SK-N-SH treated with all-trans-retinoic acid at 6 μM for 48 hours (cell line): Measurements from ENCODE around the gene FGF2.
"Not testable (repeated sequence)": the region's sequence is repeated elsewhere in the genome, so short reads cannot be mapped to it uniquely, and the experiment has no call there.

ENCODE experiments used
- ARNTL ChIP-seq: fragments of 450-650 bp; formaldehyde crosslinking; IDR thresholded peaks from 2 replicates; pipeline ENCODE4 v1.5.0; 2020; ENCODE audit warnings: low read depth, mild to moderate bottlenecking, moderate library complexity, borderline replicate concordance
- GLIS3 ChIP-seq: fragments of 250-450 bp; sonication (Bioruptor Pico); IDR thresholded peaks from 2 replicates; pipeline ENCODE4 v1.5.0; 2020; ENCODE audit warnings: mild to moderate bottlenecking, moderate library complexity
- ISL1 ChIP-seq: fragments of 250-450 bp; sonication (Bioruptor Pico); IDR thresholded peaks from 2 replicates; pipeline ENCODE4 v2.1.2; 2022; ENCODE audit warnings: mild to moderate bottlenecking, moderate library complexity
- TCF4 ChIP-seq: fragments of 250-450 bp; sonication (Bioruptor Pico); IDR thresholded peaks from 2 replicates; pipeline ENCODE4 v1.8.0; 2021; ENCODE audit warnings: mild to moderate bottlenecking, moderate library complexity, borderline replicate concordance
- ZFP3 ChIP-seq: fragments of 250-450 bp; sonication (Bioruptor Pico); IDR thresholded peaks from 2 replicates; pipeline ENCODE4 v1.5.0; 2020; ENCODE audit warnings: mild to moderate bottlenecking, moderate library complexity
- ZNF70 ChIP-seq: fragments of 450-650 bp; formaldehyde crosslinking; IDR thresholded peaks from 2 replicates; pipeline ENCODE4 v1.5.0; 2020; ENCODE audit warnings: mild to moderate bottlenecking, moderate library complexity
- TF ChIP-seq, protein P1 (sequence below): fragments of 250-450 bp; sonication (Bioruptor Pico); IDR thresholded peaks from 2 replicates; pipeline ENCODE4 v1.5.1; 2020; ENCODE audit warnings: low read depth, mild to moderate bottlenecking, moderate library complexity
- TF ChIP-seq, protein P2 (sequence below): fragments of 250-450 bp; sonication (Bioruptor Pico); IDR thresholded peaks from 2 replicates; pipeline ENCODE4 v1.5.0; 2020; ENCODE audit warnings: mild to moderate bottlenecking, moderate library complexity

DNA sequence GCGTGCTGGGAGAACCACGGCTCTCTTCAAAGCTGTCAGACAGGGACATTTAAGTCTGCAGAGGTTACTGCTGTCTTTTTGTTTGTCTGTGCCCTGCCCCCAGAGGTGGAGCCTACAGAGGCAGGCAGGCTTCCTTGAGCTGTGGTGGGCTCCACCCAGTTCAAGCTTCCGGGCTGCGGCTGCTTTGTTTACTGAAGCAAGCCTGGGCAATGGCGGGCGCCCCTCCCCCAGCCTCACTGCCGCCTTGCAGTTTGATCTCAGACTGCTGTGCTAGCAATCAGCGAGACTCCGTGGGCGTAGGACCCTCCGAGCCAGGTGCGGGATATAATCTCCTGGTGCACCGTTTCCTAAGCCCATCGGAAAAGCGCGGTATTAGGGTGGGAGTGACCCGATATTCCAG is 118.5 kb downstream of the FGF2 start:
- TF ChIP-seq ZNF70; GLIS3; ZFP3 (CRISPR knock-in tag); ARNTL (CRISPR knock-in tag); TCF4 (CRISPR knock-in tag); ISL1 (CRISPR knock-in tag): not testable (repeated sequence)
- TF ChIP-seq, protein P1, sequence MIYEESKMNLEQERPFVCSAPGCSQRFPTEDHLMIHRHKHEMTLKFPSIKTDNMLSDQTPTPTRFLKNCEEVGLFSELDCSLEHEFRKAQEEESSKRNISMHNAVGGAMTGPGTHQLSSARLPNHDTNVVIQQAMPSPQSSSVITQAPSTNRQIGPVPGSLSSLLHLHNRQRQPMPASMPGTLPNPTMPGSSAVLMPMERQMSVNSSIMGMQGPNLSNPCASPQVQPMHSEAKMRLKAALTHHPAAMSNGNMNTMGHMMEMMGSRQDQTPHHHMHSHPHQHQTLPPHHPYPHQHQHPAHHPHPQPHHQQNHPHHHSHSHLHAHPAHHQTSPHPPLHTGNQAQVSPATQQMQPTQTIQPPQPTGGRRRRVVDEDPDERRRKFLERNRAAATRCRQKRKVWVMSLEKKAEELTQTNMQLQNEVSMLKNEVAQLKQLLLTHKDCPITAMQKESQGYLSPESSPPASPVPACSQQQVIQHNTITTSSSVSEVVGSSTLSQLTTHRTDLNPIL (CRISPR knock-in tag) = not testable (repeated sequence)
- TF ChIP-seq, protein P2, sequence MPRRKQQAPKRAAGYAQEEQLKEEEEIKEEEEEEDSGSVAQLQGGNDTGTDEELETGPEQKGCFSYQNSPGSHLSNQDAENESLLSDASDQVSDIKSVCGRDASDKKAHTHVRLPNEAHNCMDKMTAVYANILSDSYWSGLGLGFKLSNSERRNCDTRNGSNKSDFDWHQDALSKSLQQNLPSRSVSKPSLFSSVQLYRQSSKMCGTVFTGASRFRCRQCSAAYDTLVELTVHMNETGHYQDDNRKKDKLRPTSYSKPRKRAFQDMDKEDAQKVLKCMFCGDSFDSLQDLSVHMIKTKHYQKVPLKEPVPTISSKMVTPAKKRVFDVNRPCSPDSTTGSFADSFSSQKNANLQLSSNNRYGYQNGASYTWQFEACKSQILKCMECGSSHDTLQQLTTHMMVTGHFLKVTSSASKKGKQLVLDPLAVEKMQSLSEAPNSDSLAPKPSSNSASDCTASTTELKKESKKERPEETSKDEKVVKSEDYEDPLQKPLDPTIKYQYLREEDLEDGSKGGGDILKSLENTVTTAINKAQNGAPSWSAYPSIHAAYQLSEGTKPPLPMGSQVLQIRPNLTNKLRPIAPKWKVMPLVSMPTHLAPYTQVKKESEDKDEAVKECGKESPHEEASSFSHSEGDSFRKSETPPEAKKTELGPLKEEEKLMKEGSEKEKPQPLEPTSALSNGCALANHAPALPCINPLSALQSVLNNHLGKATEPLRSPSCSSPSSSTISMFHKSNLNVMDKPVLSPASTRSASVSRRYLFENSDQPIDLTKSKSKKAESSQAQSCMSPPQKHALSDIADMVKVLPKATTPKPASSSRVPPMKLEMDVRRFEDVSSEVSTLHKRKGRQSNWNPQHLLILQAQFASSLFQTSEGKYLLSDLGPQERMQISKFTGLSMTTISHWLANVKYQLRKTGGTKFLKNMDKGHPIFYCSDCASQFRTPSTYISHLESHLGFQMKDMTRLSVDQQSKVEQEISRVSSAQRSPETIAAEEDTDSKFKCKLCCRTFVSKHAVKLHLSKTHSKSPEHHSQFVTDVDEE (CRISPR knock-in tag) = not testable (repeated sequence)
